M059J (cell line): ENCODE results near the gene COL4A4. TPM values are rescaled to one million over a fixed set of nuclear protein-coding genes. Genes with fewer than 3 reads are reported as not detected.
"Not testable (repeated sequence)": the region's sequence is repeated elsewhere in the genome, so short reads cannot be mapped to it uniquely, and the experiment has no call there.

Experiments
- DNase-seq: peaks from one replicate; pipeline ENCODE4 v3.0.0-alpha.2; 2012; ENCODE audit warnings: low read depth
- total RNA-seq: library from RNA; depleted of rRNA; stranded (reverse); fragments of >200 nt; shearing (Covaris generic); gene quantifications from 2 replicates; pipeline ENCODE4 v1.2.3, GENCODE V29; 2014

The COL4A4 gene
- total RNA-seq, 1 experiment from 2014 or later = 0.89 TPM

GRCh38 chr2:227115761-227116160 lies 48.2 kb downstream of the COL4A4 start:
- no peak for DNase-seq

GRCh38 chr2:227106845-227107759 lies 56.9 kb downstream of the COL4A4 start:
- DNase-seq = peak; percentile 54

GRCh38 chr2:227103583-227103982 lies 60.4 kb downstream of the COL4A4 start:
- no peak for DNase-seq

- DNase-seq = no peak
Measured at GRCh38 chr2:227099340-227099739, 64.7 kb downstream of the COL4A4 start.

GRCh38 chr2:227098162-227098515 lies 65.9 kb downstream of the COL4A4 start:
- DNase-seq = no peak

- no peak for DNase-seq
Measured at GRCh38 chr2:227097495-227098161, 66.4 kb downstream of the COL4A4 start.

- no peak for DNase-seq
Measured at GRCh38 chr2:227095346-227095745, 68.7 kb downstream of the COL4A4 start.

- DNase-seq = no peak
Measured at GRCh38 chr2:227082286-227082685, 81.7 kb downstream of the COL4A4 start.

- peak; percentile 7 for DNase-seq
Measured at GRCh38 chr2:227079726-227080125, 84.3 kb downstream of the COL4A4 start.

- DNase-seq = not testable (repeated sequence)
Measured at GRCh38 chr2:227065065-227065464, 98.9 kb downstream of the COL4A4 start.

- DNase-seq = no peak
Measured at GRCh38 chr2:227058888-227059399, 105.1 kb downstream of the COL4A4 start.

GRCh38 chr2:227057743-227058447 lies 106.1 kb downstream of the COL4A4 start:
- no peak for DNase-seq

GRCh38 chr2:227057060-227057459 lies 106.9 kb downstream of the COL4A4 start:
- no peak for DNase-seq

GRCh38 chr2:227054006-227054405 lies 110.0 kb downstream of the COL4A4 start:
- no peak for DNase-seq

GRCh38 chr2:227052879-227053278 lies 111.1 kb downstream of the COL4A4 start:
- DNase-seq = peak; percentile 28

GRCh38 chr2:227043981-227044380 lies 120.0 kb downstream of the COL4A4 start:
- DNase-seq = no peak

- no peak for DNase-seq
Measured at GRCh38 chr2:227038550-227039189, 125.3 kb downstream of the COL4A4 start.

GRCh38 chr2:227036527-227036926 lies 127.5 kb downstream of the COL4A4 start:
- DNase-seq = no peak

GRCh38 chr2:227035711-227036367 lies 128.2 kb downstream of the COL4A4 start:
- DNase-seq = peak; percentile 18

GRCh38 chr2:227033471-227034148 lies 130.4 kb downstream of the COL4A4 start:
- DNase-seq = peak; percentile 43

- DNase-seq = no peak
Measured at GRCh38 chr2:227031379-227031778, 132.6 kb downstream of the COL4A4 start.
